Right lobe of liver (tissue), 6 donors: ENCODE measurements around the gene EFEMP1. TPM values are rescaled to one million over a fixed set of nuclear protein-coding genes. Genes with fewer than 3 reads are reported as not detected.

ENCODE experiments used
- ATAC-seq, 4 donors: fragments of 200-7000 bp; cut with Tn5 transposase; one replicate each; pipeline ENCODE4 v1.9.1; 2020; ENCODE audit warnings: mild to moderate bottlenecking in 4 of 4, moderate library complexity in 4 of 4
- DNase-seq, 3 donors: peaks; one replicate each; pipeline ENCODE4 v3.0.0-alpha.2; 2020
- H3K27ac ChIP-seq, 3 donors: fragments of 200-600 bp; one replicate each; pipeline ENCODE4 v1.8.0; 2022
- H3K27me3 ChIP-seq, 2 donors: fragments of 200-600 bp; one replicate each; pipeline ENCODE4 v1.8.0; 2022
- H3K36me3 ChIP-seq, 4 donors: fragments of 200-600 bp; sonication (generic) in 1 of 4; one replicate each; pipeline versions ENCODE4 v1.5.1 to v1.8.0; 2017 to 2022; ENCODE audit warnings: control low read depth in 1 of 4
- H3K4me1 ChIP-seq, 4 donors: fragments of 200-600 bp; sonication (generic) in 1 of 4; one replicate each; pipeline versions ENCODE4 v1.5.1 to v1.8.0; 2017 to 2022; ENCODE audit warnings: control low read depth in 1 of 4
- H3K4me3 ChIP-seq, 3 donors: fragments of 200-600 bp; one replicate each; pipeline ENCODE4 v1.8.0; 2022
- H3K9me3 ChIP-seq, 4 donors: fragments of 200-600 bp; sonication (generic) in 1 of 4; one replicate each; pipeline versions ENCODE4 v1.5.1 to v1.8.0; 2017 to 2022; ENCODE audit warnings: control low read depth in 1 of 4
- POLR2A ChIP-seq: fragments of 450-650 bp; IDR thresholded peaks from one replicate; pipeline ENCODE4 v1.6.1; 2017; ENCODE audit warnings: antibody characterized with exemption, mild to moderate bottlenecking
- WGBS: methylation state at CpG from one replicate; pipeline ENCODE4 v1.1.6; 2018; ENCODE audit warnings: low coverage, low lambda C conversion rate; ENCODE audit not compliant: insufficient coverage; ENCODE audit errors: missing lambda C conversion rate; 5-methylcytosine and 5-hydroxymethylcytosine counted together
- intact Hi-C, 2 donors: fragments of 100-400 bp; cut with DNase I; formaldehyde crosslinking; loops; one replicate each; pipeline versions ENCODE4 v1.11.2 to v1.14.1; 2022
- total RNA-seq, 6 experiments: library from RNA; depleted of rRNA in 2 of 6; stranded (reverse); fragments of >200 nt in 2 of 6; fragmentation: NEBNext Ultra II Directional in 3 of 6; extraction: Animal tissue kit (Norgen Biotek cat#: 25700) in 3 of 6; gene quantifications; one replicate each; pipeline versions ENCODE4 v1.1.0 to v1.2.4, GENCODE V29; 2016 to 2023
- TF ChIP-seq, protein P1 (sequence below), 4 donors: fragments of 200-600 bp in 3 of 4; fragments of 450-650 bp in 1 of 4; IDR thresholded peaks; one replicate each; pipeline versions ENCODE4 v1.5.1 to v1.8.0; 2016 to 2022; ENCODE audit warnings: antibody characterized with exemption in 4 of 4, mild to moderate bottlenecking in 2 of 4
- donor health status: DM: no; HTN: yes; CAD: no.
- donor health status: DM: no; HTN: no; CAD: no.
- donor health status: DM: no; HTN: no; CAD: no.
- donor health status: DM: no; HTN: yes; CAD: no.
- donor health status: DM: no; HTN: yes; CAD: no.

Gene EFEMP1
- total RNA-seq, 6 experiments from 2014 or later: 2.4 to 36.8 (median 9.0) TPM

DNA sequence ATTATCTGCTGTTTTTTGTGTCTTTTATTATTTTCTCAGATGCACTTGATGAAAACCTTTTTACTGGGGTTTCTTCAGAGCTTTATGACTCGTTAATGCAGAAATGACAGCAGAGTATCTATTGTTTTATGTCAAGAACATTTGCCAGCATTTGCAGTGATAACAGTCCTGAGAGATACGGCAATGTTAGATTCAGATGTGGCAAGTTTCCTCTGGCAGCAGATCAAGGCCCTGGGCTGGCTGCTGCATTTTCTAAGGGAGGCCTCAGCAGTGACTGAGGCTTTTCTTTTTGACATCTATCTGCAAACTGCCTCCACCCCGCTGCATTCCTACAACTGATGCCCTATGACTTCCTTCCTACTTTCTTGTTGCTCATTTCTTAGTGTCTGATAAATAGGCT is 40.2 kb downstream of the EFEMP1 start:
- H3K4me3 ChIP-seq: no peak overlapping the region
- DNase-seq (no peak), ATAC-seq (no peak)
- no peaks in the 10 kb centered on the region for H3K36me3 ChIP-seq
- no peak for TF ChIP-seq POLR2A
- TF ChIP-seq, protein P1, sequence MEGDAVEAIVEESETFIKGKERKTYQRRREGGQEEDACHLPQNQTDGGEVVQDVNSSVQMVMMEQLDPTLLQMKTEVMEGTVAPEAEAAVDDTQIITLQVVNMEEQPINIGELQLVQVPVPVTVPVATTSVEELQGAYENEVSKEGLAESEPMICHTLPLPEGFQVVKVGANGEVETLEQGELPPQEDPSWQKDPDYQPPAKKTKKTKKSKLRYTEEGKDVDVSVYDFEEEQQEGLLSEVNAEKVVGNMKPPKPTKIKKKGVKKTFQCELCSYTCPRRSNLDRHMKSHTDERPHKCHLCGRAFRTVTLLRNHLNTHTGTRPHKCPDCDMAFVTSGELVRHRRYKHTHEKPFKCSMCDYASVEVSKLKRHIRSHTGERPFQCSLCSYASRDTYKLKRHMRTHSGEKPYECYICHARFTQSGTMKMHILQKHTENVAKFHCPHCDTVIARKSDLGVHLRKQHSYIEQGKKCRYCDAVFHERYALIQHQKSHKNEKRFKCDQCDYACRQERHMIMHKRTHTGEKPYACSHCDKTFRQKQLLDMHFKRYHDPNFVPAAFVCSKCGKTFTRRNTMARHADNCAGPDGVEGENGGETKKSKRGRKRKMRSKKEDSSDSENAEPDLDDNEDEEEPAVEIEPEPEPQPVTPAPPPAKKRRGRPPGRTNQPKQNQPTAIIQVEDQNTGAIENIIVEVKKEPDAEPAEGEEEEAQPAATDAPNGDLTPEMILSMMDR (IDR thresholded peaks at IDR 0.05): no peak
- no peaks in the 10 kb centered on the region for H3K27me3 ChIP-seq
- WGBS: 22% methylated on average over 3 of the region's 3 CpGs
- H3K4me1 ChIP-seq: peaks cover 0 to 17% (median 0%) of the 10 kb centered on the region in 4 donors
- no peak overlapping the region for H3K27ac ChIP-seq
- intact Hi-C loops: no loop called here
- no peaks in the 10 kb centered on the region for H3K9me3 ChIP-seq

DNA sequence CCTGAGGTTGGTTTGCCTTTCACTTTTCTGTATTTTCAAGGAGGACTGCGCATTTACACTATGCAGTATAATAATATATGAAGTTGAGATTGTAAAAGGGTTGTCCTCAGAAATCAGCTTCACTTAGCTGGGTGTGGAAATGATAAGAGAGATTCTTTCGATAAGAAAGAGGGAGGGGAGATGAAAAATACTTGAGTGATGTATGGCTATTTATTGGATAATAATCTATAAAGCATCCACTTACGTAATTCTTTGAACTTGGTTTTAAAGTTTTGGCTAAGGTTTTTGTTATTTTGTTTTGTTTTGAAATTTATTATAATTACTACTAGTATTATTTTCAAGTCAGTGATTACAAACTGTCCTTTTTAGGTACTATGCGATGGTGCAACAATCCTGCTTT is 40.6 kb downstream of the EFEMP1 start:
- 83% methylated on average over 4 of the region's 4 CpGs for WGBS
- intact Hi-C loops: no loop called here

DNA sequence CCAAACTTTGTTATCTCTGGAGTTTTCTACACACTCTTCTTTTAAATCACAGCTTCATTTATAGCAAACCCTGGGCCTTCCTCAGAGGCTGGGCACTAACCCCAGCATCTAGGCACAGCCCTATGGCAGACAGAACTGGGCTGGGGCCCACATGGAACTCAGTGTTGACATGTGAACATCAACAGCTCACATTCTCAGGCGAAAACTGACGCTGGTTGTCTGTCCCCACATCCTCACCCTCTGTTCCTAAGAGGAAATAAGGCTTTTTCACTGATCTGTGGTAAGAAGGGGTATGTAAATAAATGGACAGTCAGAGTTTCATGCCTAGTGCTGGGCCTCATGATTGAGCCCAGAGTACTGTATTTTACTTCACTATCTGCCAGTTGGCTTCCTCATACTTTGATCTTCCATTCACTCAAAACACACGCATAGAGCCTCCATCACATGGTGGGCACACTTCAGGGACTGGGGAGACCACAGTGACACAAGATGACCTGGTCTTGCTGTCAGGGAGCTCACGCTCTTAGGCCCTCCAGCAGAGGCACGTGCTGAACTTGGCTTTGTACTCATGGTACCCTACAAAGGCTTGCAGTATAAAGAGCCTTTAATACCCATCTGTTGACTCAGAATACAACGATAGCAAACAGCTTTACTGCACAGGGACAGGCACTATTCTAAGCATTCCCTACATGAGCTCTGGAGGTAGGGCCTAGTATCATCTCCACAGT is 43.0 kb downstream of the EFEMP1 start:
- WGBS: 81% methylated on average over 6 of the region's 6 CpGs
- Histone ChIP-seq H3K36me3 (no peaks in the 10 kb centered on the region), H3K4me3 (no peak overlapping the region), H3K27ac (peak overlapping the region in 1 of 3 donors; percentile 38), H3K4me1 (peaks cover 0 to 20% (median 0%) of the 10 kb centered on the region in 4 donors), H3K27me3 (no peaks in the 10 kb centered on the region), H3K9me3 (no peaks in the 10 kb centered on the region)
- TF ChIP-seq, protein P1 (IDR thresholded peaks at IDR 0.05): no peak
- TF ChIP-seq POLR2A: no peak
- ATAC-seq (no peak), DNase-seq (no peak)
- intact Hi-C loops: no loop called here

More for the DNA sequence above, 40.6 kb downstream of the EFEMP1 start:
- Histone ChIP-seq H3K27ac (no peak overlapping the region), H3K4me1 (peaks cover 0 to 17% (median 0%) of the 10 kb centered on the region in 4 donors), H3K4me3 (no peak overlapping the region), H3K9me3 (no peaks in the 10 kb centered on the region), H3K27me3 (no peaks in the 10 kb centered on the region), H3K36me3 (no peaks in the 10 kb centered on the region)
- TF ChIP-seq, protein P1 (IDR thresholded peaks at IDR 0.05): no peak
- no peak for TF ChIP-seq POLR2A
- DNase-seq (no peak), ATAC-seq (no peak)

DNA sequence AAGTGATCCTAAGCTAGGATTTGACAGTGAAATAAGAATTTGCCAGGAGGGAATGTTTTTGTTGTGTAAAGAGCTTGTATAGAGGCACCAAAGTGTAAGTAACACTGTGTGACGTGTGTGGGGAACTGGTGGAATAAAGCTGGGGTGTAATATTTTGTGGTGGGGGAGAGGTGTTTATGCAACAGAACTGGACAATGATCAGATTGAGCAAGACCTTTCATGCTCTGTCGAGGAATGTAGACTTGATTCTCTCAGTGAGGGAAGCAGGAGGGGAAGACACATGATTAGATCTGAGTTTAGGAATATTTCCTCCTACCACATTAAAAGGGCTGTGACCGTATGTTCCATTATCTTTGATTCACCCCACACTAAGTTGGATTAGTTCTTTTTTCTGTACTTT is 43.6 kb downstream of the EFEMP1 start:
- Histone ChIP-seq H3K36me3 (no peaks in the 10 kb centered on the region), H3K4me1 (peaks cover 0 to 23% (median 0%) of the 10 kb centered on the region in 4 donors), H3K27me3 (no peaks in the 10 kb centered on the region), H3K4me3 (no peak overlapping the region), H3K27ac (peak overlapping the region in 1 of 3 donors; percentile 38), H3K9me3 (no peaks in the 10 kb centered on the region)
- ATAC-seq (peak; percentile 54 to 73 (median 66)), DNase-seq (no peak)
- TF ChIP-seq POLR2A: no peak
- TF ChIP-seq, protein P1 (IDR thresholded peaks at IDR 0.05): no peak
- 5% methylated on average over 3 of the region's 3 CpGs for WGBS
- intact Hi-C loops: no loop called here
